VCaP (cell line): ENCODE results near the gene PIP5KL1.

Experiments
- H3K27ac ChIP-seq: fragments of 450-650 bp; 2 replicates; pipeline ENCODE4 v1.5.1; 2017
- CTCF ChIP-seq: fragments of 450-650 bp; conservative IDR thresholded peaks from 2 replicates; pipeline ENCODE4 v1.5.1; 2017; ENCODE audit warnings: mild to moderate bottlenecking, moderate library complexity

PIP5KL1 gene

GRCh38 chr9:127913682-127914081 lies 16.9 kb downstream of the PIP5KL1 start:
- no peak for TF ChIP-seq CTCF
- peak overlapping the region; percentile 39; the same call in 1 of the 2 replicates for H3K27ac ChIP-seq

GRCh38 chr9:127912882-127913281 lies 17.7 kb downstream of the PIP5KL1 start:
- TF ChIP-seq CTCF: no peak
- peak overlapping the region; percentile 39 for H3K27ac ChIP-seq

GRCh38 chr9:127912296-127912695 lies 18.3 kb downstream of the PIP5KL1 start:
- TF ChIP-seq CTCF: no peak
- peak overlapping the region; percentile 39 for H3K27ac ChIP-seq

- H3K27ac ChIP-seq: no peak overlapping the region; the same call in 1 of the 2 replicates
- peak; percentile 69 for TF ChIP-seq CTCF
Measured at GRCh38 chr9:127910613-127911205, 19.9 kb downstream of the PIP5KL1 start.

- no peak overlapping the region; the same call in 1 of the 2 replicates for H3K27ac ChIP-seq
Measured at GRCh38 chr9:127909839-127910273, 20.7 kb downstream of the PIP5KL1 start.

GRCh38 chr9:127908660-127908926 lies 22.0 kb downstream of the PIP5KL1 start:
- no peak overlapping the region for H3K27ac ChIP-seq

More at GRCh38 chr9:127909839-127910273, 20.7 kb downstream of the PIP5KL1 start:
- TF ChIP-seq CTCF: no peak

More at GRCh38 chr9:127908660-127908926, 22.0 kb downstream of the PIP5KL1 start:
- no peak for TF ChIP-seq CTCF
